ENCODE results near the gene NUP93. TPM values are rescaled to one million over a fixed set of nuclear protein-coding genes. Genes with fewer than 3 reads are reported as not detected.

Gene NUP93
- total RNA-seq, 1 experiment from 2014 or later, result 74.7 TPM

GRCh38 chr16:56844056-56844455 is 114.1 kb downstream of the NUP93 start:
- H3K4me3 ChIP-seq, result no peak overlapping the region
- H3K79me2 ChIP-seq (ENCODE audit: low read depth), result no peaks in the 10 kb centered on the region
- no peaks in the 10 kb centered on the region for H3K27me3 ChIP-seq (ENCODE audit: insufficient read depth, low read depth)
- peaks cover 12% of the 10 kb centered on the region for H3K4me1 ChIP-seq (replicated peaks; ENCODE audit: insufficient read depth)
- TF ChIP-seq CTCF (conservative IDR thresholded peaks at IDR 0.05) (no peak), EZH2 (IDR thresholded peaks at IDR 0.05; ENCODE audit: low read depth) (no peak)
- ChIA-PET CTCF (no interaction called here), POLR2A (ENCODE audit: unreplicated experiment) (interaction anchor here (0.7 kb wide), 1 partner anchor 308 kb away, joined by 8 read pairs; no protein-coding TSS in a partner anchor)
- BruUV-seq (replicated peaks), result no TSS peak
- H3K36me3 ChIP-seq (ENCODE audit: low read depth), result peaks cover 4% of the 10 kb centered on the region; the same call in 1 of the 2 replicates
- no peak for DNase-seq
- H2AFZ ChIP-seq, result no peak overlapping the region
- H3K9me3 ChIP-seq (ENCODE audit: insufficient read depth, low read depth), result no peaks in the 10 kb centered on the region
- H3F3A ChIP-seq (ENCODE audit: insufficient read depth, low read depth), result peaks cover 19% of the 10 kb centered on the region; the same call in 1 of the 2 replicates
- H3K9me2 ChIP-seq (ENCODE audit: insufficient read depth), result no peaks in the 10 kb centered on the region
- intact Hi-C loops (cut with micrococcal nuclease; ENCODE audit: unreplicated experiment), result no loop called here
- no peak overlapping the region for H3K4me2 ChIP-seq
- no peak overlapping the region for H3K27ac ChIP-seq
- H4K20me1 ChIP-seq (ENCODE audit: insufficient read depth), result no peaks in the 10 kb centered on the region

GRCh38 chr16:56847173-56847910 is 117.4 kb downstream of the NUP93 start:
- Histone ChIP-seq H3K27me3 (ENCODE audit: insufficient read depth, low read depth) (no peaks in the 10 kb centered on the region), H3K4me1 (replicated peaks; ENCODE audit: insufficient read depth) (peaks cover 28% of the 10 kb centered on the region), H3K79me2 (ENCODE audit: low read depth) (no peaks in the 10 kb centered on the region), H2AFZ (no peak overlapping the region), H3K4me3 (no peak overlapping the region), H3K36me3 (ENCODE audit: low read depth) (no peaks in the 10 kb centered on the region), H3K9me2 (ENCODE audit: insufficient read depth) (no peaks in the 10 kb centered on the region), H3K9me3 (ENCODE audit: insufficient read depth, low read depth) (no peaks in the 10 kb centered on the region), H3F3A (ENCODE audit: insufficient read depth, low read depth) (peaks cover 25% of the 10 kb centered on the region; the same call in 1 of the 2 replicates), H4K20me1 (ENCODE audit: insufficient read depth) (no peaks in the 10 kb centered on the region), H3K27ac (no peak overlapping the region), H3K4me2 (no peak overlapping the region)
- no peak for DNase-seq
- ChIA-PET POLR2A (ENCODE audit: unreplicated experiment) (interaction anchor here (0.9 kb wide), 1 partner anchor 16 kb away, joined by 6 read pairs; no protein-coding TSS in a partner anchor), CTCF (no interaction called here)
- intact Hi-C loops (cut with micrococcal nuclease; ENCODE audit: unreplicated experiment), result no loop called here
- BruUV-seq (replicated peaks), result TSS peak; percentile 9
- no peak for TF ChIP-seq EZH2 (IDR thresholded peaks at IDR 0.05; ENCODE audit: low read depth)

- Histone ChIP-seq H3F3A (ENCODE audit: insufficient read depth, low read depth) (peaks cover 25% of the 10 kb centered on the region; the same call in 1 of the 2 replicates), H2AFZ (no peak overlapping the region), H3K79me2 (ENCODE audit: low read depth) (no peaks in the 10 kb centered on the region), H4K20me1 (ENCODE audit: insufficient read depth) (no peaks in the 10 kb centered on the region), H3K4me3 (no peak overlapping the region), H3K9me2 (ENCODE audit: insufficient read depth) (no peaks in the 10 kb centered on the region), H3K27ac (peak overlapping the region; percentile 21; the same call in 1 of the 2 replicates), H3K4me2 (peak overlapping the region; percentile 22; the same call in 1 of the 2 replicates), H3K4me1 (replicated peaks; ENCODE audit: insufficient read depth) (peaks cover 28% of the 10 kb centered on the region), H3K9me3 (ENCODE audit: insufficient read depth, low read depth) (no peaks in the 10 kb centered on the region), H3K36me3 (ENCODE audit: low read depth) (no peaks in the 10 kb centered on the region), H3K27me3 (ENCODE audit: insufficient read depth, low read depth) (no peaks in the 10 kb centered on the region)
- DNase-seq, result peak in 1 of 2 experiments; percentile 37
- intact Hi-C loops (cut with micrococcal nuclease; ENCODE audit: unreplicated experiment), result no loop called here
- BruUV-seq (replicated peaks), result no TSS peak
- ChIA-PET POLR2A (ENCODE audit: unreplicated experiment) (interaction anchor here (0.9 kb wide), 1 partner anchor 15 kb away, joined by 6 read pairs; no protein-coding TSS in a partner anchor), CTCF (no interaction called here)
- TF ChIP-seq CTCF (conservative IDR thresholded peaks at IDR 0.05) (no peak), EZH2 (IDR thresholded peaks at IDR 0.05; ENCODE audit: low read depth) (no peak)
These were observed 118.4 kb downstream of the NUP93 start for GRCh38 chr16:56848029-56848936.
